NCI-H524 treated with DMSO at 0.1 percent for 48 hours (cell line): ENCODE data around the gene PRKG1.
A peak's percentile ranks its signal among the peaks of the same experiment; 100 is the strongest.
"Not testable (repeated sequence)": the region's sequence is repeated elsewhere in the genome, so short reads cannot be mapped to it uniquely, and the experiment has no call there.

Source experiments
- DNase-seq: peaks from one replicate; lab custom pipeline; 2025; lab: John Stamatoyannopoulos, UW

PRKG1 gene

GRCh38 chr10:51656503-51656902, 582.2 kb downstream of the PRKG1 start:
- no peak for DNase-seq

GRCh38 chr10:51658000-51658399, 583.7 kb downstream of the PRKG1 start:
- DNase-seq, result no peak

DNA sequence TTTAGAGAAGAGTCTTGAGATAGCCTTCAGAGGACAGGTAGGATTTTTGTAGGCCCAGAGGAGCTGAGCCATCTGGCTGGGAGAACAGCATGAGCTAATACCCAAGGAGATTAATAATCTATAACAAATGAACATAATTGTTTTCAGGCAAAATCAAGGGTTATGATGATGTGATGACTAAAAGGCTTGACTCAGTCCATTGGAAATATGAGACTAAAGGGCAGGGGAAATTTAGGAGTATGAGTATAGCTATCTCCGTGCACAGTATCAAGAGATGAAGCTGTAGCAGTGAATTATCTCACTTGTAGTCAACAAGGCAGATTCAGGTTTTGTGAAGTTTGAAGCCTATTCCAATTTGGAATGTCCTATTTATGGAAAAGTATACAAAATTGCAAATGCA, 585.1 kb downstream of the PRKG1 start:
- no peak for DNase-seq

GRCh38 chr10:51663086-51663485, 588.8 kb downstream of the PRKG1 start:
- DNase-seq, result no peak

DNA sequence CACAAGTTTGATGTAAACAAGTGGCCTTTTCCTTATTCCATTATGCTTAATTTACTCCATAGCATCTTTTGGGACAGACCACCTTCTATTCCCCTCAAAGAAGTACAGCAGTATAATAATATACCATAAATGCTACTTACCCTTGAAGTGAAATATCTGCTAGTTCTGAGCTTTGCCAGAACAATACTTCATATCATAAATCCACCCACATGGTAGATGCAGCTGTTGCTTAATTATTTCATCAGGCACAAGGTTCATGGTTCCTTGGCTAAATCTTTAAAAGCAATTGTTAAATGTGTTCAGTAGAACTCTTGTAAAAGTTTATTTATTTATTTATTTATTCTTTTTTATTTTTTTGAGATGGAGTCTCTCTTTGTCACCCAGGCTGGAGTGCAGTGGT, 592.2 kb downstream of the PRKG1 start:
- DNase-seq, result no peak

GRCh38 chr10:51667678-51668335, 593.5 kb downstream of the PRKG1 start:
- no peak for DNase-seq

- no peak for DNase-seq
Measured at GRCh38 chr10:51668336-51668689, 594.0 kb downstream of the PRKG1 start.

GRCh38 chr10:51669041-51669440, 594.8 kb downstream of the PRKG1 start:
- no peak for DNase-seq

GRCh38 chr10:51672039-51672535, 597.8 kb downstream of the PRKG1 start:
- no peak for DNase-seq

DNA sequence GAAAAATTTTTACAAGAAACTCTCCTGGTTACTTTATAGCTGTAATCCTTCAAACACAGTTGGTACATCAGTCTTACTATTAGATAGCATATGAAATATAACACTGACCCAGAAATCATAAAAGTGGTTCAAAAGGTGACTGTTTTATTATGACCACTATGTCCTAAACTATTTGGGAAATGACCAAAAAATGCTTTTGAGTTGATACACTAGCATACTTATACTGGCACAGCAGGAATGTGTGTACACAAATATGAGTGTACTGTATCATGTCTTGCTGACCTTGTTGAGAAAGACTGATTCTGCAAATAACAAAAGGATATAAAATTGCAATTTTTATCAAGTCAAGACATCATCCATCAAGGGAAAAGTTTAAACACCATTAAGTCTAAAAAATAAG, 600.8 kb downstream of the PRKG1 start:
- no peak for DNase-seq

GRCh38 chr10:51679841-51680240, 605.6 kb downstream of the PRKG1 start:
- DNase-seq, result no peak

- no peak for DNase-seq
Measured at GRCh38 chr10:51683031-51683691, 608.9 kb downstream of the PRKG1 start.

DNA sequence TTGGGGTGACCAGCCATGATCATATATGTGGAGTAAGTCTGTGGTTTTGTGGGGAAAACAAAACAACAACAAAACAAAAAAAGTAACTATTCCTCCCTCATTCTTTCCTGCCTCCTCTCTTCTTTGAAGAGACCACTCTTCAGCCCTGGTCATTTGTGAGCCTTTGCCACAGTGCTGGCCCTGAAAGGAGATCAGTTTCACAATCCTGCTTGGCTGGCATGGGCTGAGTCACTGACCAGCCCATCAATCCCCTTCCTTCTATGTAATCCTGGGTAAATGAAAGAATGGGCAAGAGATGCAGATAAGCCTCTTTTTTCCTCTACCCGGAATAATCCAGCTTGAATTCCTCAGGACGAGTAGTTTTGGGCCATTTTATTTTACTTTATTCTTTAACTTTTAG, 611.5 kb downstream of the PRKG1 start:
- no peak for DNase-seq

DNA sequence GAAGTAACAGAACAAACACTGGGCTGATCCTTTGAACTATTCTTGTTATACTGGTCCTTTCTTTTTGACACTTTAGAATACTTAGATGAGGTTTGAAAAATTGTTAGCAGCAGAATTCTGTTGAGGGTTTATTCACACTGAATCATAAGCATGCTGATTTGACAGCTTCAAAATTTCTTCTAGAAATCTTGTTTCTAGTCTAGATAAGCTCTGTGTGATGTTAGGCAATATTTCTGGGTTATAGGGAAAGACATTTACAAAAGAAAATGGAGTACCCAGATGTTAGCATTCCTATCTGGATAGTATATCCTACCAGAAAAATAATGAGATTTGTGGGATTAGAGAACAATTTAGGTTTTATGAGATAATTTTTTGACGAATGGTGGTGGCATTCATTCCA, 613.0 kb downstream of the PRKG1 start:
- no peak for DNase-seq

DNA sequence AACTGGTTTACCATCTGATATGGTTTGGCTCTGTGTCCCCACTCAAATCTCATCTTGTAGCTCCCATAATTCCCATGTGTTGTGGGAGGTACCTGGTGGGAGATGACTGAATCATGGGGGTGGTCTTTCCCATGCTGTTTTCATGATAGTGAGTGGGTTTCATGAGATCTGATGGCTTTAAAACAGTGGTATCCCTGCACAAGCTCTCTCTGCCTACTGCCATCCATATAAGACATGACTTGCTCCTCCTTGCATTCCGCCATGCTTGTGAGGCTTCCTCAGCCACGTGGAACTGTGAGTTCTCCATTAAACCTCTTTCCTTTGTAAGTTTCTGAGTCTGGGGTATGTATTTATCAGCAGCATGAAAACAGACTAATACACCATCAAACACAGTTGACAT, 614.5 kb downstream of the PRKG1 start:
- DNase-seq, result not testable (repeated sequence)

DNA sequence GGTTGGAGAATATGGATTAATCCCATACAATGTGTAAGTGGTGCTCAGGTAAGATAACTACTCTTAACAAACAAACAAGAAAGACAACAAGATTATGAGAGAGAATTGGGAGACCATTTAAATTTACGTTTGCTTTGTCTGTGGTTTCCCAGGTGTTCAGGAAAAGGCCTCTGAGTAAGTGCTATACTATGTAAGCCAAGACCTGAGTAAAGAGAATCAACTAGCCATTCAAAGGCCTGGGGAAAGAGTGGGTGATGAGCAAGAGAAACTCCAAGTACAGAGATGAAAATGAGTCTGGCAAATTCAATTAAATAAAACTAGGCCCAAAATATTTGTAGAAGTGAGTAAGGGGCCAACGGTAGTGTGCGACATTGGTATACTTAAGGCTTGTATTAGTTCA, 615.2 kb downstream of the PRKG1 start:
- DNase-seq, result no peak

GRCh38 chr10:51691135-51691534, 616.8 kb downstream of the PRKG1 start:
- no peak for DNase-seq

DNA sequence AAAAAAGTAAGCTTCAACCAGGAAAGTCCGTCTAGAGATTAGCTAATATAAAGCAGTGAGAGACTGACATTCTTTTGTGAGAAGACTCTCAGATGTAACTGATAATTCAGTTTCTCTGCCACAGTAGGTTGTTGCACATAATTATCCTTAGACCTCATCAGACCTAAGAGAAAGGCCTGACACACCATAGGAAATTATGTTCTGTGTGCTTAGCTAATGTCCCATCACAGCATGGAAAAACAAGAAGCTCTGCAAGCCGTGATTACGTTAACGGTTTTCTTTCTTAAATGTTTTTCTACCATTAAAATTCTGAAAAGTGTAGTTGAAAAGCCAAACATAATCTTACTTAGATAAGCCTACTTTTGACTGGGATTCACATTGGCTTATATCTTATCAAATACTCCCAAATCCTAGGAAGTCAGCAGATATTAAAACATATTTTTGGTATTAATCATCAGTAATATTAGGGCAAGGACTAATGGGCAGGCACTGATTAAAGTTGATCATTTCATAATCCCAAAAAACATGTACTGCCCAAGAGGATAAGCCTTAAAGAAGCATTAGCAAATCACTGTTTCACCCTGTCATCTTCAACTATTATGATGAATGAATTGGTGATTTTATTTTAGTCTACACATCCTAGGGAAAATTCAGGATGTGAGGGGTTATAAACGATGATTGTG, 619.9 kb downstream of the PRKG1 start:
- no peak for DNase-seq

DNA sequence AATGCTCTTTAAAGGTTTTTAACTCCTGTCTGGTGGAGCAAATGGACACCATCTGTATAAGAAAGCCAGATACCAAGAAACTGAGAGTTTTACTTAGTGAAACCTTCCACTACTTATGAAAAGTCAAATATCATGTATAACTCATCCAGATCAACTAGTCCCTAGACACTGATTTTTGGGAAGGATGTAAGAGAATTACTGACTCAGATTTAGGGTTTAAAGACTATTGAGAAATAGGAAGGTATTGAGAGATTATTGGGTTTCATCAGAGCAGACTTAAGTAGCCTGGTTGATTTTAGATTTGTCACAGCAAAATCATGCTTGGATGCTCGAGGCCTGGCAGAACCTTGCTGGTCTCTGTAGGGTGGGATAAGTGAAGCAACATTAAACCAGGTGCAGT, 622.0 kb downstream of the PRKG1 start:
- no peak for DNase-seq

DNA sequence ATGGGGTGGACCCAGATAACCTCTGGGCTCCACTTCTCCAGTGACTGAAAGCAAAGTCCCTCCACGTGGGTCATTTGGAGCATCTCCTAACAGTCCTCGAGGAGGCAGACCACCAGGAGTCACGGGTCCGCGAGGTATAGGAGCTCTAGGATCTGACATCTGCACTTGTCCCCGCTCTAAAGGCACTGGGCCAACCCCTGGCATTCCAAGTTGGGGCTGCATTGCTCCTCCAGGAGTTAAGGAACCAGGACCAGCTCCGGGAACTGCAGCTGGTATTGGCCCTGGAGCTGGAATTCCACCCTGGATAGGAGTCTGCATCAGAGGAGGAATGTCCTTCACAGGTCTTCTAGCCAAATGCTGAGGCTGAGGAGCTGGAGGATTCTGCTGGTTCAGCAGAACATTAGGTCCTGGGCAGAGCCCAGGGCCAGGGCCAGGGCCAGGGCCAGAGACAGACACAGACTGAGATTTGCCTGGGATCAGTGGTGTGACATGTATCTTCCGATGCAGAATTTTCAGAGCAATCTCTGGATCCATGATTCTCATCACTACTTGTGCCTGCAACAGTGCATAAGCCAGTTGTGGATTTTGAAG, 624.3 kb downstream of the PRKG1 start:
- DNase-seq, result no peak

- DNase-seq, result no peak
Measured at GRCh38 chr10:51699145-51699474, 624.8 kb downstream of the PRKG1 start.

DNA sequence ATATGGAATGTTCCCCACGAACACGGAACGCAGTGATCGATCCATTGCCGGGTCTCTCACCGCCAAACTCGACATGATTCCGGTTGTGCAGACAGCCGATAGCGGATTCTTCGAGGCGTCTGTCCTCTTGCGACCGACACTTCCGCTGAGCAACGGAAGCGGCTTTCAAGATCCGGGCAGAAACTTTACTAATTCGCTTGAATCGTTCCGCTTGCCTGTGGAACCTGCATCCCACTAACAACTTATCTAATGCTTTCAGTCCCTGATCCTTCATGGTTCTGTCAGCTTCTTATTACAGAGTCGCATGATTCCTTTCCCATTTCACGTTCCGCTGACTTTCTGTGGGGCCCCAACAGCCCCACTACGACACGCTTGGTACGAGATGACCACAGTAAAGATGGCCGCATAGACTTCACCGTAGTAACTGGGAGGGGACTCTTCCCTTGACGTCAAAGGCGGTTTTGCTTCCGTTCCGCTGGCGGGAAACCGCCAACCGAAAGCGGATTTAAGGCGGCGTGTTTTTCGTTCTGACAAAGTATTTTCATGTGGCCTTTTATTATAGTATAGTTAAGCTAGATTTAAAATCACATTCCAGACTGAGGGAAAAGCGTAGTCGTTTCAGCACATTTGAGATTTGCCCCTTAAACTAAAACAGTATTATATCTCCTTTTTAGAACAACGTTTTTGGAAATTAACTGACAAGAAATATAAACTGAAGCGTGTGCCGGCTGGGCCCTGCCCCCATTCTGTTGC, 625.4 kb downstream of the PRKG1 start, which contains the start of gene CSTF2T:
Gene CSTF2T (minus strand): TSS at position 121 of the 753 bp plus-strand sequence. CDS start 46 bp downstream, at position 75.
- DNase-seq, result peak; percentile 11
